Gastroesophageal sphincter (tissue), 3 donors: ENCODE data around the gene TIMM17B.

Experiments used
- CTCF ChIP-seq, 4 experiments: fragments of 200-600 bp in 2 of 4; fragments of 450-650 bp in 2 of 4; sonication (generic) in 1 of 4; IDR thresholded peaks; one replicate each; pipeline ENCODE4 v1.5.1; 2017 to 2019; ENCODE audit warnings: antibody characterized with exemption in 4 of 4, mild to moderate bottlenecking in 2 of 4, moderate library complexity in 2 of 4
- EP300 ChIP-seq: sonication (generic); formaldehyde crosslinking; IDR thresholded peaks from one replicate; pipeline ENCODE4 v1.6.1; 2017; ENCODE audit warnings: antibody characterized with exemption, mild to moderate bottlenecking
- POLR2A ChIP-seq, 2 donors: fragments of 450-650 bp; IDR thresholded peaks; one replicate each; pipeline ENCODE4 v1.6.1; 2017; ENCODE audit warnings: antibody characterized with exemption in 2 of 2, mild to moderate bottlenecking in 2 of 2, moderate library complexity in 1 of 2
- POLR2AphosphoS5 ChIP-seq: sonication (generic); formaldehyde crosslinking; IDR thresholded peaks from one replicate; pipeline ENCODE4 v1.6.1; 2017; ENCODE audit warnings: antibody characterized with exemption

- TF ChIP-seq CTCF (IDR thresholded peaks at IDR 0.05) (no peak), POLR2A (IDR thresholded peaks at IDR 0.05) (no peak), POLR2AphosphoS5 (no peak), EP300 (no peak)
These were observed 7.2 kb downstream of the TIMM17B start for GRCh38 chrX:48890296-48890925.
